Measurements from ENCODE around the gene HNMT. TPM values are rescaled to one million over a fixed set of nuclear protein-coding genes. Genes with fewer than 3 reads are reported as not detected.
A peak's percentile ranks its signal among the peaks of the same experiment; 100 is the strongest.

The HNMT gene
- total RNA-seq, 1 experiment from 2014 or later = 56.5 TPM

DNA sequence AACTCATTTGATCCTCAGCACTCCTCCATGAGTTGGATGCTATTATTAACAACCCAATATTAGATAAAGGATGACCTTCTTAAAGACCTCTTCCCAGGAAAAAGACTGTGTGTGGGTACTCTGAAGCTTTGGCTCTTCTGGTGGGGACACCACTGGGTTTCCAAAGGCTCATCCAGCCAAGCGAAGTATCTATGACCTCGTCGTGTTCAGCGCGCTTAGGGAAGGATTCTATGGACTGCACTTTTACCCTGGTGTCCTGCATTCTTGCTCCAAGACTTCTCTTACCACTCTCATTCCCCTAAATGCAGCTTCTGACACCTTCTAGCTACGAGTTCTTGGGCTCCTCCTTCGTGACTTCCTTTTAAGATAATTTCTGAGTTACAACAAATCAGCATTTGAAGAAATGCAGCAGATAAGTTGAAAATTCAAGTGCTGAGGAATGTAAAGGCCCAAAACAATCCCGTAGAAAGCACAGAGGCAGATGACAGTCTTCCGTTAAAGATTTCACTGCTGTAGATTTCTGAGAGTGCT, 673 bp upstream of the HNMT start:
- peaks cover 30% of the 10 kb centered on the region for H3K36me3 Mint-ChIP-seq (ENCODE audit: insufficient read depth, unreplicated experiment)
- DNase-seq = no peak
- H3K9me3 Mint-ChIP-seq (ENCODE audit: low read depth, unreplicated experiment) = no peaks in the 10 kb centered on the region
- intact Hi-C loops (cut with micrococcal nuclease; ENCODE audit: unreplicated experiment) = loop anchor here (10.0 kb wide), 1 partner anchor 311 kb away; no protein-coding TSS in a partner anchor
- BruUV-seq (replicated peaks) = TSS peak; percentile 98
- peak overlapping the region; percentile 88 for H3K4me3 Mint-ChIP-seq (ENCODE audit: low read depth, unreplicated experiment)
- H3K27ac Mint-ChIP-seq (ENCODE audit: unreplicated experiment) = peak overlapping the region; percentile 99
- peaks cover 46% of the 10 kb centered on the region for H3K4me1 Mint-ChIP-seq (ENCODE audit: low read depth, unreplicated experiment)
- TF ChIP-seq, protein P1, sequence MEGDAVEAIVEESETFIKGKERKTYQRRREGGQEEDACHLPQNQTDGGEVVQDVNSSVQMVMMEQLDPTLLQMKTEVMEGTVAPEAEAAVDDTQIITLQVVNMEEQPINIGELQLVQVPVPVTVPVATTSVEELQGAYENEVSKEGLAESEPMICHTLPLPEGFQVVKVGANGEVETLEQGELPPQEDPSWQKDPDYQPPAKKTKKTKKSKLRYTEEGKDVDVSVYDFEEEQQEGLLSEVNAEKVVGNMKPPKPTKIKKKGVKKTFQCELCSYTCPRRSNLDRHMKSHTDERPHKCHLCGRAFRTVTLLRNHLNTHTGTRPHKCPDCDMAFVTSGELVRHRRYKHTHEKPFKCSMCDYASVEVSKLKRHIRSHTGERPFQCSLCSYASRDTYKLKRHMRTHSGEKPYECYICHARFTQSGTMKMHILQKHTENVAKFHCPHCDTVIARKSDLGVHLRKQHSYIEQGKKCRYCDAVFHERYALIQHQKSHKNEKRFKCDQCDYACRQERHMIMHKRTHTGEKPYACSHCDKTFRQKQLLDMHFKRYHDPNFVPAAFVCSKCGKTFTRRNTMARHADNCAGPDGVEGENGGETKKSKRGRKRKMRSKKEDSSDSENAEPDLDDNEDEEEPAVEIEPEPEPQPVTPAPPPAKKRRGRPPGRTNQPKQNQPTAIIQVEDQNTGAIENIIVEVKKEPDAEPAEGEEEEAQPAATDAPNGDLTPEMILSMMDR (IDR thresholded peaks at IDR 0.05; ENCODE audit: unreplicated experiment) = no peak
- no peaks in the 10 kb centered on the region for H3K27me3 Mint-ChIP-seq (ENCODE audit: unreplicated experiment)
- CTCF ChIA-PET = interaction anchor here (0.6 to 1.4 kb wide), 7 partner anchors 11 to 458 kb away, joined by 3 to 17 read pairs (median 4); no protein-coding TSS in a partner anchor

GRCh38 chr2:137964859-137965459, 686 bp downstream of the HNMT start:
- TF ChIP-seq, protein P1 (IDR thresholded peaks at IDR 0.05; ENCODE audit: unreplicated experiment) = no peak
- Mint-ChIP-seq H3K27ac (ENCODE audit: unreplicated experiment) (peak overlapping the region; percentile 99), H3K4me3 (ENCODE audit: low read depth, unreplicated experiment) (peak overlapping the region; percentile 88), H3K9me3 (ENCODE audit: low read depth, unreplicated experiment) (no peaks in the 10 kb centered on the region), H3K4me1 (ENCODE audit: low read depth, unreplicated experiment) (peaks cover 60% of the 10 kb centered on the region), H3K36me3 (ENCODE audit: insufficient read depth, unreplicated experiment) (peaks cover 35% of the 10 kb centered on the region), H3K27me3 (ENCODE audit: unreplicated experiment) (no peaks in the 10 kb centered on the region)
- CTCF ChIA-PET = interaction anchor here (0.7 to 1.4 kb wide), 7 partner anchors 10 to 1392 kb away, joined by 3 to 17 read pairs (median 5); no protein-coding TSS in a partner anchor
- TSS peak; percentile 67 for BruUV-seq (replicated peaks)
- intact Hi-C loops (cut with micrococcal nuclease; ENCODE audit: unreplicated experiment) = loop anchor here (5.0 to 10.0 kb wide), 2 partner anchors 97 to 310 kb away; no protein-coding TSS in a partner anchor
- DNase-seq = no peak

- intact Hi-C loops (cut with micrococcal nuclease; ENCODE audit: unreplicated experiment) = loop anchor here (5.0 to 10.0 kb wide), 2 partner anchors 96 to 309 kb away; no protein-coding TSS in a partner anchor
- CTCF ChIA-PET = interaction anchor here (0.8 kb wide), 1 partner anchor 10 kb away, joined by 4 read pairs; no protein-coding TSS in a partner anchor
- Mint-ChIP-seq H3K36me3 (ENCODE audit: insufficient read depth, unreplicated experiment) (peaks cover 35% of the 10 kb centered on the region), H3K27me3 (ENCODE audit: unreplicated experiment) (no peaks in the 10 kb centered on the region), H3K4me1 (ENCODE audit: low read depth, unreplicated experiment) (peaks cover 61% of the 10 kb centered on the region), H3K4me3 (ENCODE audit: low read depth, unreplicated experiment) (peak overlapping the region; percentile 88), H3K27ac (ENCODE audit: unreplicated experiment) (peak overlapping the region; percentile 99), H3K9me3 (ENCODE audit: low read depth, unreplicated experiment) (no peaks in the 10 kb centered on the region)
- BruUV-seq (replicated peaks) = no TSS peak
- TF ChIP-seq, protein P1 (IDR thresholded peaks at IDR 0.05; ENCODE audit: unreplicated experiment) = no peak
- no peak for DNase-seq
Observed at GRCh38 chr2:137966043-137966442, 1.8 kb downstream of the HNMT start.

- Mint-ChIP-seq H3K27me3 (ENCODE audit: unreplicated experiment) (no peaks in the 10 kb centered on the region), H3K4me3 (ENCODE audit: low read depth, unreplicated experiment) (peak overlapping the region; percentile 88), H3K27ac (ENCODE audit: unreplicated experiment) (peak overlapping the region; percentile 99), H3K9me3 (ENCODE audit: low read depth, unreplicated experiment) (no peaks in the 10 kb centered on the region), H3K36me3 (ENCODE audit: insufficient read depth, unreplicated experiment) (peaks cover 41% of the 10 kb centered on the region), H3K4me1 (ENCODE audit: low read depth, unreplicated experiment) (peaks cover 56% of the 10 kb centered on the region)
- no peak for DNase-seq
- intact Hi-C loops (cut with micrococcal nuclease; ENCODE audit: unreplicated experiment) = loop anchor here (5.0 to 10.0 kb wide), 2 partner anchors 95 to 308 kb away; no protein-coding TSS in a partner anchor
- BruUV-seq (replicated peaks) = no TSS peak
- TF ChIP-seq, protein P1 (IDR thresholded peaks at IDR 0.05; ENCODE audit: unreplicated experiment) = no peak
- CTCF ChIA-PET = no interaction called here
Observed at GRCh38 chr2:137967042-137967441, 2.8 kb downstream of the HNMT start.

Data from Calu3 (cell line).